Measurements from ENCODE around the gene ADRA2C.

GRCh38 chr4:3772632-3773031 is 6.4 kb downstream of the ADRA2C start:
- TF ChIP-seq CTCF (IDR thresholded peaks at IDR 0.05) (no peak), POLR2A (IDR thresholded peaks at IDR 0.05) (no peak), POLR2AphosphoS5 (IDR thresholded peaks at IDR 0.05; ENCODE audit: insufficient read depth in 1 of 2, low read depth in 1 of 2) (no peak)
